Frontal cortex (tissue), 4 donors: Measurements from ENCODE around the gene FSTL5. TPM values are rescaled to one million over a fixed set of nuclear protein-coding genes. Genes with fewer than 3 reads are reported as not detected.
"Not testable (repeated sequence)": the region's sequence is repeated elsewhere in the genome, so short reads cannot be mapped to it uniquely, and the experiment has no call there.

Source experiments
- DNase-seq, 2 donors: peaks; one replicate each; pipeline ENCODE4 v3.0.0; 2012; ENCODE audit warnings: low spot score in 2 of 2
- FAIRE-seq: peaks from 2 replicates; lab custom pipeline; 2012; peaks lifted over from hg19 to GRCh38; lab: Jason Lieb, UNC
- total RNA-seq: library from RNA; depleted of rRNA; stranded (reverse); fragments of >200 nt; gene quantifications from one replicate; pipeline ENCODE4 v1.2.3, GENCODE V29; 2014
- donor health status: control.
- donor health status: control.
- donor health status: control.

FSTL5 gene
- total RNA-seq, 1 donor from 2014 or later = 106 TPM

DNA sequence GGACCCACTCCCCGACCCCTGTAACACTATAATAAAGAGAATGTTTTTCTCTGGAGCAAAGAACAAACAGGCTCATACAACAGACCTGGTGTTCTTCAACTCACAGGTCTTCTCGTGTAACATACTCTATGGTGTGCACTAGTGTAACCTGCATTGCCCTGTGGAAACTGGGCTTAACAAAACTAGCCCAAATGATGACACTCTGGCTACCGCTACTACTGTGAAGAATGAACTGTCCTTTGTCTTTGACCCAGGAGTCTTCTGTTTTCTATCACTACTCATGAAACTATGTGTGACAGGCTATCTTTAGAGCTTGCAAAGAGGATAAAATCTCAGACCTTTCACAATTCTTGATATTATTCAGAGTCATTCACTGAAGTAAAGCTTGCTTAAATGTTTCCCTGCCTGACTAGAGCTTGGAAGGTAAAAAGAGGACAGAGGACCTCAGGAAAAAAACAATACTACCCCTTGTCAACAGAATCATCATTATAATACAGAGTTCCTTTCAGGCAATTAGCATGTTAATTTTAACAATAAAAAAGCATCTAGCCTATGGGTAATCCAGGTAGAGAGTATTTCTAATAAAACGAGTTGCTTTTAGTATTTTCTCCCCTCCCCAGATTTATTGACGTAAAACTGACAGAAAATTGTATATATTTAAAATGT lies 59.2 kb downstream of the FSTL5 start:
- DNase-seq = no peak
- FAIRE-seq = no peak

DNA sequence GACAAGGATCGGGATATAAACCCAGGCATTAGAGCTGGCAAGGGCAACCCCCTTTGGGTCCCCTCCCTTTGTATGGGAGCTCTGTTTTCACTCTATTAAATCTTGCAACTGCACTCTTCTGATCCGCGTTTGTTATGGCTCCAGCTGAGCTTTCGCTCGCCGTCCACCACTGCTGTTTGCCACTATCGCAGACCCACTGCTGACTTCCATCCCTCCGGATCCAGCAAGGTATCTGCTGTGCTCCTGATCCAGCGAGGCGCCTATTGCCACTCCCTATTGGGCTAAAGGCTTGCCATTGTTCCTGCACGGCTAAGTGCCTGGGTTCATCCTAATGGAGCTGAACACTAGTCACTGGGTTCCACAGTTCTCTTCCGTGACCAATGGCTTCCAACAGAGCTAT lies 59.9 kb downstream of the FSTL5 start:
- not testable (repeated sequence) for DNase-seq, FAIRE-seq

DNA sequence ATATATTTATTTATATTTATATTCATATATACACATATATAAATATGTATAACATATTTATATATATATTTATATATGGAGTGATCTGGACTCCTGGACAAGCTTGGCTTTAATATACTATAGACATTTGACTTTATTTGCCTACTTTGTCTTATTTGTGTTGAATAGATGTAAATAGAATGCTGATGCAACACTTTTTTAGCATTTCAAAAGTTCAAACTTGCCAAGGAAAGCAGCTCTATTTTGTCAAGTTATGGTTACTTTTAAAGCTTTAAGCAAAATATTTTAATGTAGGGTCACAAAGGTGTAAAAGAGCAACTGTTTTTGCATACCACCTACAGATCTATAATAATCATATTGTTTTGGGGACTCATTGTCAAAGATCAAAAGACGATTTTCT lies 61.1 kb downstream of the FSTL5 start:
- DNase-seq = no peak
- FAIRE-seq = no peak

DNA sequence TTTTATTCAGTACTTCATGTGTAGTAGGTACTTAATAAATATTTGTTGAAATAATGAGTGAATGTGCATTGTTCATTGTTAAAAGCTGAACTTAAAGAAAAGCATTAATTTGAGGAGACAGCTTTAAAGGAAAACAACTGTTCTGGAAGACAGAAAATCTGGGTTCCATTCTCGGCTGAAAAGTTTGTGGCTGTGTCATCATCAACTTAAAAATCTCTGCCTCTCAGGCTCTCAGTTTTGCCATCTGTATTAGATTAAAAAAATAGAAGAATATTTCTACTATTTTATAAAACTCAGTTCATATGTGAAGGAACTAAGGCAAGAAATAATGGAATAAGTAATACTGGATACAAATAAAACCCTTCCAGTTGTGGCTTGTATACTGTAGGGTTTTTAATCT lies 62.5 kb downstream of the FSTL5 start:
- FAIRE-seq (no peak), DNase-seq (no peak)

DNA sequence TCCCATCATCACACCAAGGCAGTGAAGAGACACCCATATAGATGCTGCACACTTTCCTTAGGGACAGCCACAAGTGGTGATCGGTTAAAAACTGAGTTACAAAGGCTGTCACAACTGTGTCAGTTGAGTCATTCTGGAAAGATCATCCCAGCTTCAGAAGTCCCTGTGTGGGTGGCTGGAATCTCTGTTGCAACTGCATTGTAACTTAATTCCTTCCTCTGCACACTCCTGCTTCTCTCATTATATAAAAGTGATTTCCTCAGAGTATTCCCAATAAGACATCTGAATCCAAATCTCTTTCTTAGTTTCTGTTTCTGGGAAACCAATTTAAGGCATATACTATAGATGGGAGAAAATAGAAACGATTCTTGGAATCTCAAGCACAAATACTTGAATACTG lies 88.1 kb downstream of the FSTL5 start:
- no peak for FAIRE-seq
- no peak for DNase-seq

DNA sequence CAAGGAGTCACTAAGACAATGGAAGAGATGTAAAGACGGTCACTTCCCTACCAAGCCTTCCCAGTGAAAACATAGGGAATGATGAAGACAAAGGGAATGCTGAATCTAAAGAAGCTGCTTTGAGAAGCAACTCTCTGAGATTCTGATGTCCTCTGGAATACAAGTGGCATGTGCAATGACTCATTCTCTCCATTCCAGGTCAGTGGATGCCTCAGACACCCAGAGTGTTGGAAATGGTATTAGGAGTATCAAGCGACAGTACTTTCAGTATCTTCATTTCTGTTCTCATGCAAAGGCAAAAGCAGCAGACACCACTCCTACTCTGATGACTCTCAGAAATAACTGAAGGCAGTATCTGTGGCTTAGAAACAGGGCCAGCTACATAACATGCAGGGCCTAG lies 102.6 kb downstream of the FSTL5 start:
- FAIRE-seq (no peak), DNase-seq (no peak)

DNA sequence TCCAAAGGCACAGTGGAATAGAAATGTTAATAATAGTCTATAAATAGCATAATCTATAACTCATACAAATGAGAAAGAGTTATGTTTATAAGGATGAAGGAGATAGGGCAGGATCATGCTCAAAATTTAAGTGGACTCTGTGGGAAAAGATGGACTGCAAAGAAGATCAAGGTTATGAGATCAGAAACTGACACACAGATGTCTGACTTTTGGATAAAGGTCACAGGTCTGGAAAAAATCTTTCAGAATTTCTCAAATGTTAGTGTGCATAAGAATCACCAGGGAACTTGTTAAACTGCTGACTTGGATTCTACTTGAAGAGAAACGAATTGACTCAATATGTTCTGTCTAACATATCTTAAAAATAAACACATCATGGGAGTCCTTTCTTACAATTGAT lies 104.1 kb downstream of the FSTL5 start:
- no peak for DNase-seq
- no peak for FAIRE-seq

DNA sequence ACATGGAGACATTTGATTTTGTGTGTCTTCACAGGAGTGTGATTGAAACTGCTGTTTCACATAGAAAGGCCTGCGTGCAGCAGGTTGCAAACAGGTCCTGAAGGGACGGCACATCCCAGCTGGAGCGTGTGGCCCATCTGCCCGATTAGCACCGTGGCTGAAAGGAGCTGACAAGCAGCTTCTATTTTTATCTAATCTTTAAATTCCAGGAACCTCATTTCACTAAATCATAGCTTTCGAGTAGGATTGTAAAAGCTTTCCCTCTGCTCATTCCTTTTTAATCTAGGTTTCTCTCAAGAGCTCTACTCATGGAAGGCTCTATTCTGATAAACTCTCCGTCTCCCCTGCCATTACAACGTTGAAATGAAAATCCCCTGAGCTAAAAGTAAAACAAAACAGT lies 106.8 kb downstream of the FSTL5 start:
- no peak for DNase-seq
- no peak for FAIRE-seq

DNA sequence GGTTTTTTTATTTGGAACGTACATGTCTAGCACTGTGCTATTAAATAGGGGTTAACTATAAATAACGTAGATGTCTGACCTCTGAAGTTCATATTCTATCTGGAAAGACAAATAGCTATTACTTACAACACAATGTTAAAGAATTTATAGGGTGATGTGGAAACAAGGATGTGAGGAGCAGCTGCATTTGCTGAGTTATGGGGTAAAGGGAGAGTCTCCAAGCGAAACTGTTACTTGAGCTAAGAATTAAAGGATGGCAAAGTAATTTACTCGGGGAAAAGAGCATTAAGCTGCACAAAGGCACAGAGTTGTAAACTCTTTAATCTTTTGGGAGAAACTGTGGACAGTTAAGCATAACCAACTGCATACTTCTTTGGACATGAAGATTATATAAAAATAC lies 117.7 kb downstream of the FSTL5 start:
- FAIRE-seq = no peak
- no peak for DNase-seq

DNA sequence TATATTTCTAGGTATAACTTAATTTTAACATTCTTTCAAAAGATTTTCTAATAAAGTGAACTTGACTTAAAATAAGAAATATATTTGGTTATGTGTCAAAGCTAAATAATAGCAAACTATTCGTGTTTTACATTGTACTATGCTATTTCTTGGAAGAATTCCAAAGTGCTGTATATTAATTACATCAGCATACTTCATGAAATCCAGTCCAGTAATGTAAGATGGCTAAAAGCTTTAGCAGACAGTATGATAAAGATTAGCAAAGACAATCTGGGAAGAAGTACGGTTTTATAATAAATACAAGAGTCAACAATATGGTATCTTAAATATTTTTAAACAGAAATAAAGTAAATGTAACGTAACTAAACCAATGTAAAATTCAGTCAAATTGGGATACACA lies 125.7 kb downstream of the FSTL5 start:
- FAIRE-seq (no peak), DNase-seq (no peak)

DNA sequence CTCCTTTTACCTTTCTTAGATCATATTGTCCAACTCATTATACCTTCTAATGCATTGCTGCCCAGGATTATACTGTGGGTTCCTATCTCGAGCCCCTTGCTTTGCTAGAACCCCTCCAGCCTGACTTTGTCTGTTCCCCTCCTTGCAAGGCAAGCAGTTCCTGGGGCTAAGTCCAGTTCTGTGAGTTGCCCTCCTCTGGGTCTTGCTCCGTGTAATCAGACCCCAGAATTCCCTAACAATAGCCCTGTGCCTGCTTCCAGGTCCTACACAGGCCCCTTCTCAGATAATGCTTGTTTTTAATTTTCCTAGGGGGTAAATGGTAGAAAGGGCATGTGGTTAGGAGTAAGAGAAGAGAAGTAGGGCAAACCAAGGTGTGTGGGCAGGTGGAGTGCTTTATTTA lies 145.9 kb downstream of the FSTL5 start:
- no peak for FAIRE-seq

DNA sequence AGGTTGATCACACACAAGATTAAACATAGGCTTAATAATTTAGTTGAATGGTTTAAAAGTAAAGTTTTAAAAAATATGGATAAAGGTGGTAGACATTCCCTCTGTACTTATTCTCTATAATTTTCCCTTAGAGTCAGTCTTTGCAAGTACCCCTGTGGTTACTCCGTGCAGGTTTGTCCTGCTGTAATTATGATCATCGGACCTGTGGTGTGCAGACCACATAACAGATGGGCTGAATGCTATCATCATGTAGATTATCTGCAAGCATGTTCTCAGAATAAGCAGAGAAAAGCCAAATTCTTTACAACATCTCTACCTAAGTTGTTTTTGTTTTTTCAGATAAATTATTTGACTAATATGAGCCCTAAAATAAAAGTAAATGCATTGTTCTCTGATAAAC lies 146.8 kb downstream of the FSTL5 start:
- FAIRE-seq = no peak
- DNase-seq = no peak

More for the DNA sequence above, 145.9 kb downstream of the FSTL5 start:
- no peak for DNase-seq

DNA sequence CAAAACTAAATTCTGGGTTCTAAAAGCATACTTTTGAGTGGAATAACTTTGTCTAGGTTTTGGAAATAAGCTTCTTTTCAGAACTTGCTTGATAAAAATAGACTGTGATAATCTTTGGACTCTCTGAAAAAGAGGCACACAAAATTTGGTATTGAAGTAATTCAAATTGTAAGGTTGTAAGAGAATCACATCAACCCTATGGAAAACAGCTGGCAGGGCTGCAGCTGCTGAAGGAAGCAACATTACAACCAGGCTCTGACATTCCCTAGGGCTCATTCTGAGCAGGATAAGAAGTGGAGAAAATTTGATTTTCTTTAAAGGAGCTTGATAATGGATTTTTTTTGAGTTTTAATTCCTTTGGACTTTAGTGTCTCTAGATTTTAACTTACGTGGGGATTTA lies 147.6 kb downstream of the FSTL5 start:
- no peak for DNase-seq
- FAIRE-seq = no peak

DNA sequence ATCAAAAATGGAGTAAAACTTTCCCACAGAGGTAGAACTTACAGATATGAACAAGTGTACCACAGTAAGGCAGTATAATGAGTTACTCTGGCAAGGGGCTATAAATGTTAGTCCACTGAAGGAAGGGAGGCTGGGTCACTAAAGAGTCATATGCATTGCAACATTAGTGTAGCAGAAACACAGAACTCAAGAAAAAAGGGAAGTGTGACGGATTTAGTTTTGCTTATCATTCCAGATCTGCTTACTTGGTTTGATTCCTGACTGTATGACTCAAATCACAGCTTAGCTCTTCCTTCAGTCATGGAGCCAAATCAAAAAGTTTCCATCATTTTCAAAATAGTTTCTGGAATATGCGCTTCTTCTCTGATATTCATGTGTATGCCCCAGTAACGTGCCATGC lies 148.7 kb downstream of the FSTL5 start:
- DNase-seq = no peak
- no peak for FAIRE-seq

DNA sequence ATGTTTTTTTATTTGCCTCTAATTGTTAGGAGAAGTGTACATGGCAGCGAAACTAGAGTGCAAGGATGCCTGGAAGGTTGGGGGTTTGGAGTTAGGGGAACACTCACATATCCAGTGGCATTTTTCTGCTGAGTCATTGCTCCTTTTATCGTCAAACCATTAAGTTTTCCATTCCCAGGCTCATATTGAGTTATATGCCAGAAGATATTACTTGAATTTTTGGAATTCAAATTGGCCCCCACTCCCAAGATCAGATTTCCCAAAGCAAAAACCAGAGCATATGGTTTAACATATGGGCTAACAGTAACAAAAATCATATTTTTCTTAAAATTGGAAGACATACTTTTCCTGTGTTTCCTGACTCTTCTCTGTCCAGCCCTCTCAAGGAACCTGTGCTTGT lies 152.7 kb downstream of the FSTL5 start:
- DNase-seq (no peak), FAIRE-seq (no peak)

DNA sequence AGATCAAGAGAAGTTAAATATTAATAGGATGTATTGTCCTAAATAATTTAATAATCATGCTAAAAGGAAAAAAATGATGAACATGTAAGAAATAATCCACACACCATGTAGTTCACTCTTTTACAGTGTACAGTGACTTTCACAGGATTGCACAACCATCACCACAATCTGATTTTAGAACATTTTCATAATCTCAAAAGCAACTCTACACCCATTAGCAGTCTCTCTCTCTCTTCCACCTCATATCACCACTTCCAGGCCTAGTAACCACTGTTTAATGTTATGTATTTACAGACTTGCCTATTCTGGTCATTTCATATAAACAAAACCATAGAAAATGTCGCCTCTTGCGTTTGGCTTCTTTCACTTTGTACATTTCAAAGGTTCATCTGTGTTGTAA lies 153.4 kb downstream of the FSTL5 start:
- DNase-seq (no peak), FAIRE-seq (no peak)

DNA sequence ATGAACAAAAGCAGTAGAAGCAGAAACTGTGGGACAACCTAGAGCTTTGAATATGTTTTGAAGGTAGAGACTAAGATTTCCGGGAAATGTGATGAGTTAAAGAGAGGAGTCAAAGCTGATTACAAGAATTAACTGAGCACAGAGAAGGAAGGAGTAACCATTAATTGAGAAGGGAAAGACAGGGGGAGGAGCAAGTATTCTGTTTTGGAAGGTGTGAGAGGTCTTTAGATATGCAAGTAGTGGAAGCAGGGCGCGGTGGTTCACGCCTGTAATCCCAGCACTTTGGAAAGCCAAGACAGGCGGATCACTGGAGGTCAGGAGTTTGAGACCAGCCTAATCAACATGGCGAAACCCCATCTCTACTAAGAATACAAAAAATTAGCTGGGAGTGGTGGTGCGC lies 171.5 kb downstream of the FSTL5 start:
- DNase-seq (no peak), FAIRE-seq (no peak)

DNA sequence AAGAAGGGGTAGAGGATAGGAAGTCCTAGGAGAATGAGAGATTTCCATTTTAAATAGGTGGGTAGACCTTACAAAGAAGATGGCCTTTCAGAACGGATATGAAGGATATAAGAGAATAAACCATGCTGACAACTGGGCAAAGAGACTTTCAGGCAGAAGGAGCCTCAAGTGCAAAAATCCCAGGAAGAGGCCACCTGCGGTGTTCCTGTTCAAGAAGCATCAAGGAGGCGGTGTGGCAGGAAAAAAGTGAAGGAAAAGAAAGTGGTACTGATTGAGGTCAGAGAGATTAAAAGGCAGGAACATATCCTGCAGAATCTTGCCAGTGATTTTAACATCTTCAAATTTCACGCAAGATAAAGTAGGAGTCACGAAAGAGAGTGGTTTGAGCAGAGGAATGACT lies 172.0 kb downstream of the FSTL5 start:
- no peak for DNase-seq
- no peak for FAIRE-seq

DNA sequence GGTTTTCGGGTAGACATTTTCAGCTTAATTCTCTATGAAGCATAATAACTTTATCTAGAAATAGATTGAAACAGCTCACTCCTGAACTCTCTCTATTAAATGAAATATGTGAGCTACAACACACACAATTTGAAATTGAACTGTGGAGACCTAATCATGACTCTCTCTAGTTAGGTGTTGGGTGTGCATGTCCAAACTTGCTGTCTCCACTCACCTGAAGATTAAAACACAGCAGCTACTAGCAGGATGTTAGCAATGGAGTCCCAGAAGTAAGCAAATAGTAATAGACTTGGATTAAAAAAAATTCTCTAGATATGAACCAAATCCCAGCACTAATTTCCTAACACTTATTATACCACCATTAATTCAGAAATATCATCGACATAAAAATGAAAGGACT lies 173.1 kb downstream of the FSTL5 start:
- DNase-seq (no peak), FAIRE-seq (no peak)

DNA sequence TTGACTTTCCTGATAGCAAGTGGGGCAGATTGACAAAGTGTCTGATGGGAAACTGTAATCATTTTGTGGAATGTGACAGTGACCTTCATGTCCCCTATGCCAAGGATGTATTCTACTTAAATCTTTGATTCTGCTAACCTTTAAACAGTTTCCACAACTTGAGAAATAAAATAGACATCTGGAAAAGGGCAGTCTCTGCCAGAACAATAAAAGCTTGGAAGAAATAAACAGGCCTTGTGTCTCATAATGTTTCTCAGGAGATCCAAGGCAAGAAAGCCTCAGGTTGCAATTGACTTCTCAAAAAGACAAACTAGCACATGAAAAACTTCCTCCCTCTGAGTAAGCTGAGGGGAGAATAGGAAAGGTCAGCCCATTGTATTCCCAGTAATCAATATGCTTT lies 174.9 kb downstream of the FSTL5 start:
- DNase-seq (no peak), FAIRE-seq (no peak)

DNA sequence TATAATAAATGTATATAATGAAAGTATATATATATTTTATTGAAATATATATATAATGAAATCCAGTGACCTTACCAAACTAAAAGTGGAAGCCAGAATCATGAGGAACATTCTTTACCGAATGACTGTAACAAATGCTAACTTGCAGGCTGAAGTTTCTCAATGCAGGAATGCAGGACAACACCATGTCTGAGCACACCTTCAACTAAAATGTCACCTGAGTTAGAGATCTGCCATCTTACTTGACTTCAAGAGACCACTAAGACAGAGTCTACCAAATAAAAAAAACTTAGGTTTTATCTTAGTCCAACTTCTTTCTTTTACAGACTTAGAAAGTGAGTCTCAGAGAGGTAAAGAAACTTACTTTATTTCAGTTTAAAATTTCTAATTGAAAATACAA lies 176.2 kb downstream of the FSTL5 start:
- DNase-seq = no peak
- FAIRE-seq = no peak

DNA sequence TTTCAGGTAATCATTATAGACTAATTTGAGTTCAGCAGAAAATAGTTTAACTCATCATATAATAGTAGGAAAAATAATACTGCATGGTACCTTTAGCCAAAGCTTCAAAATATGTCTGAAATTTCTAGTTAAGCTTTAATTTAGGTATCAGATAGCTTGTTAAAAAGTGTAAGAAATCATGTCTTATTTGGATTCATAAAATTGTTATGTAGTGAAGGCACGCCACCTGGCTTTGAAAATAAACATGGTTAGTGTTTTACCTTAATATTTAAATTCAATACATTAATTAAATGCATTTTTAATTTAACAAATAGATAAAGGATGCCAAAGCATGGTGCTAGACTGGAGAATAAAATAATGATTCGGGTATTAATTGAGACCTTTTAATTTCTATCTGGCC lies 211.4 kb downstream of the FSTL5 start:
- FAIRE-seq = peak; percentile 15
- DNase-seq = no peak
